ENCODE measurements around the gene NHSL2.
"Not testable (repeated sequence)": the region's sequence is repeated elsewhere in the genome, so short reads cannot be mapped to it uniquely, and the experiment has no call there.

Gene NHSL2

DNA sequence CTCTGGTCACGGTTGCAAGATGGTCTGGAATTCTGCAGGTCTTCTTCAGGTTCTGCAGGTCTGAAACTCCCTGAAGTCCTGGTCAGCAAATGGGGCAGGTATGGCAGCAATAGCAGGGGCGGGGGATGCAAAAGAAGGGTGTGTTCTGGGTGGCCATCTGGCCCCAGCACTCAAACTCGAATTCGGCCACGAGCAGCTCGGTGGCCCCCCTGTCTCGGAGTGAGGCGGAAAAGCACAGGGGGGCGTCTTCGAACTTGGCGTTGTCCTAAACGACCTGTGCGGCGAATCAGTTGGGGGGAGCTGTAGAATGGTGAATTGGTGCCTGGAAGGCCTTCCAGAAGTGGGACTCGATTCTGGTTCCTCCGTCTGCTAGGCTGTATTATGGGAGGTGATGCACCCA lies 219.0 kb downstream of the NHSL2 start:
- DNase-seq (ENCODE audit: low spot score): no peak

DNA sequence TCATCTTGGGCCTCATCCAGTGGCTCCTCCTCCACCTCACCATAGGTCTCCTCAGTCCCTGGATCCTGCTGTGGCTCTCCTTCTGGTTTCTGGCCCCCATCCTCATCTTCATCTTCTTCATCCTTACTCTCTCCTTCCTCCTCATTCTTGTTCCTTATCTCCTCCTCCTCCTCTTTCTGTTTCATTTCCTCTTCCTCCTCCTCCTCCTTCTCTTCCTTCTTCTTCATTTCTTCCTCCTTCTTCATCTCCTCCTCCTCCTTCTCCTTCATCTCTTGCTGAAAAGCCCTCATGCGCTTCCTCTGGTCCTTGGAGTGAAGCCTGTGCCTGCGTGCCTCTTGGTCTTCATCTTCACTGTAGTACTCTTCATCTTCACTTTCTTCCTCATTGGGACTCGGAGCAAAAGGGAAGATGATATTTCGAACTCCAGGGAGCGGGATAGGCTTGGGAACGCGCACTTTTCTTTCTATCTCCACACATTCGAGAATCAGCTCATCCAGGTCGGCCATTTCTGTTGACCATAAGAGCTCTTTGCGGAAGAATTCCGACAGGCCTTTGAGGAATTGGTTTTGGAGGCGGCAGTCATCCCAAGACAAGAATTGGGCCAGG lies 219.6 kb downstream of the NHSL2 start:
- DNase-seq (ENCODE audit: low spot score): no peak

DNA sequence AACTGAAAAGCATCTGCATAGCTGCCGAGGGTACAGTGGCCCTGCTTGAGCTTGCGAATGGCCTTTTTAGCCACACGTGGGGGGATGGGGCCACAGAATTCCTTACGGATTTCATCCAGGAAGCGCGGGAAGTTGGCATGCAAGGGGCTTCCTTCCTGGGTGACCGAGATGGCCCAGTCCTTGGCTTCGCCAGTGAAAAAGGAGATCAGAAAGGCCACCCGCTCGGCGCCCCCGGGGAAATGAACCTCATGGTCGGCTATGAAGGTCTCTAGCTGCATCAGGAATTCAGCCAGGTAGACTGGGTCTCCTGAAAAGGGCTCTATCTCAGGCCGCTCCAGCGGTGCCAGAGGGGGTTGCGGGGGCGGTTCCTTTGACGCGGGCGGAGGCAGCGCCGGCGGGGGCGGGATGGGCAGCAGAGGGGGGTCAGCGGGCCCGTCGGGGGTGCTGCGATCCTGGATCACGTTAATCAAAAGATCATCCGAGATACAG lies 220.2 kb downstream of the NHSL2 start:
- no peak for DNase-seq (ENCODE audit: low spot score)

DNA sequence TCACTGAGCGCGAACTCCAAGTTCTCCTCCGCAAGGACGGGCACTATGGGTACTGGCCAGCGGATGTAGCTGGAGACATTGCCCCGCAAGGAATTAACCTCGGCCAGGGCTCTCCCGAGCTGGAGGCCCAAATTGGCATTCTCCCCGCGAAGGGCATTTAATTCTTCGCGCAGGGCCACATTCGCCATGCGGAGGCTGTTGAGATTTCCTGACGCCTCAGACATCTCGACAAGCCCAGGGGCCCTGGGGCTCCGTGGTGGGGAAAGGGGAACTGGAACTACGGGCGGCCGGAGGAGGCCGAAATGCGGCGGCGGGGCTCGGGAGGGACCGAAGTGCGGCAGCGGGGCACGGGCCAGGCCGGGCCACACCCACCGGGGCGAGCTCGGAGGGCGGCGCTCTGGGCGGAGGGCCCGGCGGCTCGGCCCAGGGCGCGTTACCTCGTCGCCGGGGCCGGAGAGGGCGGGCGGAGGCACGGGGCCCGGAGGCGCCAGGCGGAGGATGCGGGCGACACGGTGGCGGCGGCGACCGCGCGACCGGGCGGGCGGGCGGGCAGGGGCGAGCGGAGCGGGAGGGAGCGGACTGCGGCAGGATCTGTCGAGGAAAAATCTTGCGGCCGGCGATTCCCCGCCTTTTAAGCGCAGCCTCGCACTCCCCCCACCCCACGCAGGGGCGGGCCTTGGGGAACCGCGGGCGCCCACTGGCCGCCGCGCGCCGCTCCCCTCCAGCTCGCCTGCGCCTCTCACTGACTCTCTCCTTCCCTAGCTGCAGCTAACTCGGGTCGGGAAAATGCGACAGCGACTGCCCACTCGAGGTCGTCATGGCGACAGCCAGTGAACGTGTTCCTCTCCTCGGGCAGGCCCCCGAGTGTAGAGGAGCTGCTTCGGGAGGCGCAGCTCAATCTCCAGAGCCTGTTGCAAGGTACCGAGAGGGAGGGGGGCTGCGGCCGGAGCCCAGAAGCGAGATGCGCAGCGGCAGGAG lies 221.0 kb downstream of the NHSL2 start, which contains the start of gene RTL5:
RTL5 (minus strand) TSS at position 599 of the 978 bp plus-strand sequence.
- no peak for DNase-seq (ENCODE audit: low spot score)

DNA sequence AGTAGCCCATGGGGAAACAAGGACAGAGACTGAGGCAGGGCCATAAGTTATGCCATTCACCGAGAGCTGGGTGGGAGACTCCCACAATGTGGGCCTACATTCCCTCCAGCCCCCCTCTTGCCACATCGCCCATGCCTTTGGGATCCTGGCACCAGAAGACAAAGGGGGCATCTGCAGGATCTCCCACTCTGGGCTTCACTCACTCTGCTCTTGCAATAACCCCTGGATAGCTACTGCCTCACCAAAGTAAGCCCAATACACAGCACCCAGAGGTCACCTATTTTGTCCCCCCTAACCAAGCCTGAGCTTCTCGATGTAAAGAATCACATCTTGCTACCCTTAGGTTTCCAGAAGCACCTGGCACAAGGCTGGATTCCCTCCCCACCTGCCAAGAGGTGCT lies 221.8 kb downstream of the NHSL2 start:
- no peak for DNase-seq (ENCODE audit: low spot score)

DNA sequence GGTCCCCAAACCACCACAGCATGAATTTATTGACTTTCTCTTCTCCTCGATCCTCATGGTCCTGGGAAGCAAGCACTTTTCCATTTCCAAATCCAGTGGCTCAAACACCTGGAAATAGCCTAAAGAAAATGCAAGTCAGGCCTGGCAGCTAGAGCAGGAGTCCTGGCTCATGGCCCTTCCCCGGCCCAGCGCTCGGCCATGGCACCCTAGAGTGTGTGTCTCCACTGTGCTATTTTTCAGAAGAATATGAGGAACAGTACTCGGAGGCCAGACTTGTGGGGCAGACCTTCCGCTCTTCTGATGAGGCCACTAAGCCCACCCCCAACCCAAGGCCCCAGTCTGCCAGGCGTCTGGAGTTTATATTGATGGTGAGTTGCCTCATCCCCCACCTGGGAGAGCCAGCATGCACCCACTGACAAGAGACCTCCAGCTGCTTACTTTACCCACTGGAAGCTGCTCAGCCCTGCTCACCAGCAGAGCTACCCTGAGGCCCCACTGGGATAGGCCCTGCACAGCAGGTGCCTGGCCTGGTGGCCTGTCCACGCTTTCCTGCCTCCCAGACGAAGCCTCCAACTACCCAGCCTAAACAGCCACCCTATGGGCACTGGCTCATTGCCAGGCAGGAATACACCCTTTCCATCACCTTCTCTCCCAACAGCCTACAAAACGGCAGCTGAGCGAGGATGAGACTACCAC lies 223.4 kb downstream of the NHSL2 start:
- DNase-seq (ENCODE audit: low spot score): no peak

DNA sequence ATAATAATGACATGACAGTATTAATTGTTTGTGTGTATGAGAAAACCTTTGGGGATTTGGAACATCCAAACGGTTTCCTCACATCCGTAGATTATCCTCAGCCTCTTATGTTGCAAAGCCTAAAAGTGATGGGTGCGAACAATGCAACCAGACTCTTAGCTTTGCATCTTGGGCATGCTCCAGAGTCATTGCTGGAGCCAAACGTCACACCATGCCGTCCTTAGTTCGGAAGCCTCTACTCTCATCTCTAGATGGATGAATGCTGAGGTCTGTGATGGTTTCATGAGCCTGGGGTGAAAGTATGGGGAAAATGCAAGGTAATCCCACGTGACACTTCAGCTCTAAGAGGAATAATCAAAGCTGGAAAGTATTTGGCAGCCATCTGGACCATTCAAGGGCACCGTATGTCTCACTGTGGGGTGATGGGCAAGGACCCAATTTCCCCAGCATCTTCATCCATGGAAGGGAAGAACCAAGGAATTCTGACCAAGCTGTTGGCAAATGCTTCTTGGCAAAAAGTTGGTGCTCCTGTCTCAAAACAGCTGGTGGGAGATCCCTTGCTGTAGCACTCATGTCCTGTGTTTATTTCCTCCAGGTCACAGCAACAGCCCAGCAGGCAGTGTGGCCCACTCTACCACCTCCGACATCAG lies 227.3 kb downstream of the NHSL2 start:
- DNase-seq (ENCODE audit: low spot score): no peak

DNA sequence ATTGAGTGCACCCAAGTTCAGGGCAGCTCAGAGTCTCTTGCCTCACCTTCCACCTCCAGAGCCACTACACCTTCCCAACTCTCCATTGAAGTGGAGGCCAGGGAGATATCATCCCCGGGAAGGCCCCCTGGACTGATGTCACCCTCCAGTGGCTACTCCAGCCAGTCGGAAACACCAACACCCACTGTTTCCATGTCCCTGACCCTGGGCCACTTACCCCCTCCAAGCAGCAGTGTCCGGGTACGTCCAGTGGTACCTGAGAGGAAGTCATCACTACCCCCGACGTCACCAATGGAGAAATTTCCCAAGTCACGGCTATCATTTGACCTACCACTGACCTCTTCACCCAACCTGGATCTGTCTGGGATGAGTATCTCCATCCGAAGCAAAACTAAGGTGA lies 228.9 kb downstream of the NHSL2 start:
- DNase-seq (ENCODE audit: low spot score): no peak

DNA sequence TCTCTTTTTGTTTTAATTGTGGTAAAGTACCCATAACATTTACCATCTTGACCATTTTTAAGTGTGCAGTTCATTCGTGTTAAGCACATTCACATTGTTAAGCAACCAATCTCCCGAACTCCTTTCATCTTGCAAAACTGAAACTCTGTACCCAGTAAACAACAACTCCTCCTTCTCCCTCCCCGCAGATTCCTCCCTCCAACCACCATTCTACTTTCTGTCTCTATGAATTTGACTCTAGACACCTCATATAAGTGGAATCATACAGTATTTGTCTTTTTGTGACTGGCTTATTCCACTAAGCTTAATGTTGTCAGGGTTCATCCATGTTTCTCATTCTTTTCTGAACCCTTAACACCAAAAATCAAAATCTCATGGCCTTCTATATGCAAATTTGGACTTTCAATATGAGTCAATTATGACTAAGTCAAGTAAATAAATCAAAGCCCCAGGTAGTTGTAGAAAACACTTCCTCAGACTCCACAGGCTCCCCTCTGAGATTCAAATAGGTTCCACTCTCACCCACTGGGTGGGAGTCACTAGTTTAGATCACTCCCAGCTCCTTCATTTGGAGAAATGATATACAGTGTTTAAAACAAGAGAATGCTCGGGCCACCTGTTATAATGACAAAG lies 230.8 kb downstream of the NHSL2 start:
- no peak for DNase-seq (ENCODE audit: low spot score)

DNA sequence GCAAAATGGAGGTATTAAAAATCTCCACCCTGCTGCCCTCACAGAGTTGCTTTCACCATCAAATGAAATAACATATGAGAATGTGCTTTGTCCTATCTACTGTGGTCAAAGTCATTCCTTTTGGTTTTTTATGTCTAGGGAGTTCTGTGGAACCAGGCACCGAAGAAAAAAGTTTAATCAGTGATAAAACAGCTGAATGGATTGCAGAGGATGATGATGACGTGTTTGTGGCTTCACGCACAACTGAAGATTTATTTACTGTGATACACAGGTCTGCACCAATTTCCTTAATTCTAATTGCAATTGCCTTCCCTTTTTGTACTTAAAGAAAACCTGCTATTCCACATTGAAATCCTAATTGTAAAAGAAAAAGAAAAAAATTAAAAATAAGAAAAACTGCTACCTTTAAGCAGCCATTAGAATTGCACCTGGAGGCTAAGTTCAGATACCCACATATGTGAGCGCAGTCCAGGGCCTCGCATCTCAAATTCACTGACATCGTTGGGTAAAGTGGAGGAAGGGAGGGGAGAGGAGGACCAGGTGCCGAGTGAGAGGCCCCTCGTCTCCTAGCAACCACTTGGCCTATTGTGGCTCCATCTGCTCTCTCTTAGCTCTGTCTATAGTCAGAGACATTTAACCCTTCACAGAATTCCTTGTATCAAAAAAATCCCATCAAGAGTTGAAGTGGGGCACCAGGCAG lies 231.6 kb downstream of the NHSL2 start:
- DNase-seq (ENCODE audit: low spot score): no peak

DNA sequence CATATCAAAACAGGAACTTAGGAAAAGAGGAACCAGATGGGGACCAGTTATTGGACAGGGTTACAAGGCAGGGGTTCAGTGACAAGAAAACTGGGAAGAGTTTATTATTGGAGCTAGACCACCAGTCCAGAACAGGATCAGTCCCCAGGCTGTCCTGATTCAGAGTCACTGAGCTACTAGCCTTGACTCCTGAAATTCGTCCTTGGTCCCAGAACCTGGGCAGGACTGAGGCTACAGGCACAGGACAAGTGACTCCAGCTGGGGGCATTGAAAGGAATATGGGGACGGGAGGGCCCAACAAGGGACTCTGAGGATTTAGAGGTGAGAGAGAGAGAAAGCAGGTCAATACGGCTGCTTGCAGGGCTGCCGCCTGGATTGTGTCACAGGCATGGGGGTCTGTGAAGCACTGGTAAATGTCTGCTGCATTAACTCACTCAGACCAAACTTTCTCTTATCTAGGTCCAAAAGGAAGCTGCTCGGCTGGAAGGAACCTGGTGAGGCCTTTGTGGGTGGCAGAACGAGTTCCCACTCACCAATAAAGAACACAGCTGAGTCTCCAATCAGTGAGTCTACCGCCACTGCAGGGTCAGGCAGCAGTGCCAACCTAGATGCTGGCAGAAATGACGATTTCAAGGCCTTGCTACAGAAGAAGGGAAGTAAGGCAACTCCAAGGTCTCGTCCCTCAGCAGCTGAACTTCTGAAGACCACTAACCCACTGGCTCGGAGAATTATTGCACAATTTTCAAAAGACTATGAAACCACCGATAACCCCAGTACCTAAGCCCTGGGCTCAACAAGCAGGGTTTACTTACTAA lies 232.4 kb downstream of the NHSL2 start:
- no peak for DNase-seq (ENCODE audit: low spot score)

DNA sequence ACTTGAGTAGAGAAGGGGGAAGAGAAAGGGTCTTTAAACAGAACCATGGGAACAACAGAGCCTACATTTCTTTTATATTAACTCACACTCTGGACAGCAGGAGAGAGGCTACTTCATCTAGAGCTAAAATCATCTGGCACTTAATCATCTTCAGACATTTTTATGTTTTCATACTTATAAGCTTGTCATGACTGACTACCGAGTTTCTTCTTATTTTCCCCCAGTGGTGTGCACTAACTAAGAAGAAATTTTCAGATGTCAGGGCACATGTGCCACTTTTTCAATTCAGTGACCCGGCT lies 232.9 kb downstream of the NHSL2 start:
- no peak for DNase-seq (ENCODE audit: low spot score)

DNA sequence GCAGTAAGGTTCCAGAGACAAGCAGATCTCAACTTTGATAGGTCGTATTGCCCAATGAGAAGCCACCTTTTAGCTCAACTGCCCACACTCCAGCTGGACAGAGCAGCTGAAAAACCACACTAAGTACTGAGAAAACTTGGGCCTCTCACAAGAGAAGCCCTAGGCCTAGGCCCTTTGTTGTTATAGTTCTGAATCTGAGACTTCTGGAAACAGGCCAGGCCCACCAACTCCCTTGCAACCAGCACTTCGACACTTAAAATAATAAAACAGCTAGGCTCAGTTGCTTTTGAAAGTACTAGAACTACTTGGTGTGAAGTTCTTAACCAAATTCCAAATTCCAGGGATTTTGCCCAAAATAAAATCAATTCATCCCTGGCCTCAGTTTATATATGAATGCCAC lies 234.5 kb downstream of the NHSL2 start:
- DNase-seq (ENCODE audit: low spot score): no peak

DNA sequence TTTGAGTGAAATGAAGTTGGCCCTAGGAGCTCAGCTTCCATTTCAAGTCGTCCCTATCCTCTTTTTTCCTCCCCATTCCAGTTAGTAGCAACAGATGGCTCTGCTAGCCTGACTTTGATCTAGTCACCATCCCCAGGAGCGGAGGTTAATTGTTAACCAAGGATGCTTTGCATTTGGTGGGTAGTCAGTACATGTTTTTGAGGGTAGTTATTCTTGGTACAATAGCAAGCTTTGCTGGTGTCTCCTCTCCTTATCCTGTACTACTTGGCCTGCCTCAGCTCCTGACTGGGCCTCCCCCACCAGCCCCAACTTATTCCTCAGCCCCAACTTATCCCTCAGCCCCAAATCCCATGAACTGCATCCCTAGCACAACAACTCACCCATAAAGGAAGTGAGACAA lies 235.9 kb downstream of the NHSL2 start:
- DNase-seq (ENCODE audit: low spot score): no peak

DNA sequence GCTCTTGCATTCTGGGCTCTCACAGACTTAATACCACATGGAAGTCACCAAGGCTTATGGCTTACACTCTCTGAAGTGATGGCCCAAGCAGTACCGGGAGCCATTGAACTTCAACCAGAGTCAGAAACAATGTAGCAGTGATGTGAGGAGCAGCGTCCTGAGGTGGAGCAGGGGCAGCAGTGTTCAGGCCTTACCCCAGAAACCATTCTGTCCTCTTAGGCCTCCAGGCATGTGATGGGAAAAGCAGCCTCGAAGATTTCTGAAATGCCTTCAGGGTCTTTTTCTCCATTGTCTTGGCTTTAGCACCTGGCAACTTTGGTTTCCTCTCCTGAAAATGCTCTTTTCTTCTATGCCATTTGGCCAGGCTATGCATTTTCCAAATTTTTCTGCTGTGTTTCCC lies 248.1 kb downstream of the NHSL2 start:
- no peak for DNase-seq (ENCODE audit: low spot score)

DNA sequence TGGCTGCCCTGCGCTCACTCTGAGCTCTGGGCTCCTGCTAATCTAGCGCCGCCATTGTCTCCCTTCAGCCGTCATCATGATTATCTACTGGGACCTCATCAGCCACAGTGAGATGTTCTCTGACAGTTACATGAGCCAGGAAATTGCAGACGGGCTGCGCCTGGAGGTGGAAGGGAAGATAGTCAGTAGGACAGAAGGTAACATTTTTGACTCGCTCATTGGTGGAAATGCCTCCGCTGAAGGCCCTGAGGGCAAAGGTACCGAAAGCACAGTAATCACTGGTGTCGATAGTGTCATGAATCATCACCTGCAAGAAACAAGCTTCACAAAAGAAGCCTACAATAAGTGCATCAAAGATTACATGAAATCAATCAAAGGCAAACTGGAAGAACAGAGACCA lies 249.1 kb downstream of the NHSL2 start:
- no peak for DNase-seq (ENCODE audit: low spot score)

DNA sequence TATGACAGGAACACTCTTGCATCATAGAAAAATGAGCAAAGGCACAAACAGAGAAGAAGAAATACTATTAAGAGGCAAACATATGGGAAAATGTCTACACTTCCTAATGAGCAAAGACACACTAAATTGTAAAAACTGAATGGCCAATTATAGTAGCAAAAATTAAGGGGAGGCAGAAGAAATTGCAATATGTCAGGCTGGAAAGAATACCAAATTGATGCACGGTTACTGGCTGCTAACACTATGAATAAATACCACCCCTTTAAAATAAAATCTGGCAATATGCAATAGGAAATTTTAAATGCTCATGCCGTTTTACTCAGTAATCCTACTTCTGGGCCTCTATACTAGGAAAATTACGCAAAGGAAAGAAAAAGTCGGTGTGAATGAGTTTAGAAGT lies 254.9 kb downstream of the NHSL2 start:
- no peak for DNase-seq (ENCODE audit: low spot score)

DNA sequence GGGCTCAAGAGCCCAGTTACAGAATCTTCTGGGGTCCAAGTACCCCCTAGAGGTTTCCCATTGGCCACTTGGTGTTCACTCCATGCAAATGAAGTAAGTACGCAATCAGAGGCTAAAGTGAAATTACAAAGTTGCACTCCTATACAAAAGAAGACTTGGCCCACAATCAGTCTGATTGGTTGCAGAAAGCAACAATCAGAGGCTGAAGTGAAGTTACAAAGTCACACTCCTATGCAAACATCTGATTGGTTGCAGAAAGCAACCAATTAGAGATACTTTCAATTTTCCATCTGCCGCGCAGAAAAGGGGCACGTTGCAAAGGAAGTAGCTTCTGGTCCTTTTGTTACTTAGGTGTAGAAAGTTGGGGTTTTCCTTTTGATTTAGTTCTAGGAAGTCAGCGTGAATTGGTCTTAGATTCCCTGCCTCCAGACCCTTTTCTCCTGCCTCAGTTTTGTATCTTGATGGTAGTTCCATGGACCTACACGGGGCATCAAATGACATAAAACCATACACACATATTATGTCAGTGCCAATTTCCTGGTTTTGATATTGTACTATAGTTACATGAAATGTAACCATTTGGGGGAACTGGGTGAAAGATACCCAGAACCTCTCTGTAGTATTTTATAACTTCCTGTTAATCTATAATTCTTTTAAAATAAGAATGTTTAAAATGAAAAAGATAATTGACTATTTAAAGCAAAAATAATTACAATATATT lies 258.5 kb downstream of the NHSL2 start:
- no peak for DNase-seq (ENCODE audit: low spot score)

DNA sequence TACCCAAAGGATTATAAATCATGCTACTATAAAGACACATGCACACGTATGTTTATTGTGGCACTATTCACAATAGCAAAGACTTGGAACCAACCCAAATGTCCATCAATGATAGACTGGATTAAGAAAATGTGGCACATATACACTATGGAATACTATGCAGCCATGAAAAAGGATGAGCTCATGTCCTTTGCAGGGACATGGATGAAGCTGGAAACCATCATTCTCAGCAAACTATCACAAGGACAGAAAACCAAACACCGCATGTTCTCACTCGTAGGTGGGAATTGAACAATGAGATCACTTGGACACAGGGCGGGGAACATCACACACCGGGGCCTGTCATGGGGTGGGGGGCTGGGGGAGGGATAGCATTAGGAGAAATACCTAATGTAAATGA lies 265.6 kb downstream of the NHSL2 start:
- not testable (repeated sequence) for DNase-seq (ENCODE audit: low spot score)

DNA sequence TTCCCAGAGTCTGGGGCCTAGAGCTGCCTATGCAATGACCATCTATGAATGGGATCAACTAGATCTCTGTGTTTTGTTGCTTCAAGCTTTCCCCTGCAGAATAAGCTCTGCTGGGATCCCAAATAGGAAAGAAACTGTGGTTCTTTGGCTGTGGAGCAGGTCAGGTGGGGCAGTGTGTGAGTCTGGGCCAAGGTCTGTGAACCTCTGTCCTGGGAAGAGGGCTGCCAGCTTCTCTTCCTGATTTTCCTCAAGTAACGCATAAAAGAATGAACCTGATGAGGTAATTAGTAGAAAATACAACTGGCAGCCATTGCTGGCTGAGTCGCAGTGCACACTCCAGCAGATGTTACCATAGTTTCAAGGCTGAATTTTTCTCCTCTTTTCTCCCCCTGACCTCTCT lies 266.3 kb downstream of the NHSL2 start:
- DNase-seq (ENCODE audit: low spot score): no peak

Measured in HuH-7.5 (cell line).